ENCODE results near the gene CD300C.
"Not testable (repeated sequence)": the region's sequence is repeated elsewhere in the genome, so short reads cannot be mapped to it uniquely, and the experiment has no call there.

Gene CD300C

GRCh38 chr17:74545843-74546230 is at the start of gene CD300C:
CD300C (minus strand) TSS chr17:74546115; CDS start chr17:74545782, 333 bp downstream.
- DNase-seq, result no peak

- DNase-seq, result no peak
Measured at GRCh38 chr17:74595037-74595750, 49.3 kb upstream of the CD300C start.

GRCh38 chr17:74592087-74592990 is 46.4 kb upstream of the CD300C start, which contains the start of gene CD300LD:
CD300LD (minus strand) TSS chr17:74592283; CDS start chr17:74592202, 81 bp downstream.
- no peak for DNase-seq

- DNase-seq, result no peak
Measured at GRCh38 chr17:74591503-74591902, 45.6 kb upstream of the CD300C start.

GRCh38 chr17:74585711-74586110 is 39.8 kb upstream of the CD300C start:
- DNase-seq, result no peak

GRCh38 chr17:74584292-74585060 is 38.6 kb upstream of the CD300C start:
- no peak for DNase-seq

GRCh38 chr17:74582633-74583032 is 36.7 kb upstream of the CD300C start:
- no peak for DNase-seq

GRCh38 chr17:74579900-74580299 is 34.0 kb upstream of the CD300C start:
- DNase-seq, result no peak

GRCh38 chr17:74578979-74579378 is 33.1 kb upstream of the CD300C start:
- DNase-seq, result no peak

GRCh38 chr17:74574489-74575142 is 28.7 kb upstream of the CD300C start:
- no peak for DNase-seq

GRCh38 chr17:74573635-74574034 is 27.7 kb upstream of the CD300C start:
- not testable (repeated sequence) for DNase-seq

GRCh38 chr17:74573169-74573568 is 27.3 kb upstream of the CD300C start:
- DNase-seq, result no peak

GRCh38 chr17:74571621-74572270 is 25.8 kb upstream of the CD300C start:
- no peak for DNase-seq

GRCh38 chr17:74569020-74570003 is 23.4 kb upstream of the CD300C start:
- no peak for DNase-seq

GRCh38 chr17:74568106-74568873 is 22.4 kb upstream of the CD300C start:
- DNase-seq, result no peak

GRCh38 chr17:74567397-74567796 is 21.5 kb upstream of the CD300C start, which contains the start of gene CD300H:
CD300H (minus strand) TSS chr17:74567509.
- no peak for DNase-seq

- no peak for DNase-seq
Measured at GRCh38 chr17:74566132-74566753, 20.3 kb upstream of the CD300C start.

GRCh38 chr17:74565126-74565525 is 19.2 kb upstream of the CD300C start:
- no peak for DNase-seq

GRCh38 chr17:74563358-74563757 is 17.4 kb upstream of the CD300C start:
- DNase-seq, result no peak
